OCI-LY3 (cell line): ENCODE measurements around the gene SLC36A1.

ENCODE experiments used
- CTCF ChIP-seq: fragments of 200-600, 300-600 bp; sonication (generic); IDR thresholded peaks from 2 replicates; pipeline ENCODE4 v1.5.1; 2014; ENCODE audit warnings: antibody characterized with exemption, low read length, low read depth
- EZH2phosphoT487 ChIP-seq: fragments of 200-600 bp; shearing (Covaris generic); IDR thresholded peaks from 2 replicates; pipeline ENCODE4 v1.6.1; 2018; ENCODE audit warnings: antibody characterized with exemption, mixed run types, low read depth

- TF ChIP-seq CTCF, result no peak
- no peak for TF ChIP-seq EZH2phosphoT487
Measured at GRCh38 chr5:151469386-151469785, 22.0 kb downstream of the SLC36A1 start.
